Thyroid gland (tissue), 4 donors: ENCODE measurements around the gene SPRN.

Experiments used
- POLR2A ChIP-seq, 2 donors: fragments of 450-650 bp; IDR thresholded peaks; one replicate each; pipeline ENCODE4 v1.6.1; 2017; ENCODE audit warnings: antibody characterized with exemption in 2 of 2, mild to moderate bottlenecking in 2 of 2, moderate library complexity in 1 of 2
- TF ChIP-seq, protein P1 (sequence below), 6 experiments: fragments of 200-600 bp in 3 of 6; fragments of 450-650 bp in 3 of 6; sonication (generic) in 3 of 6; IDR thresholded peaks; one replicate each; pipeline ENCODE4 v1.5.1; 2016 to 2019; ENCODE audit warnings: antibody characterized with exemption in 6 of 6, mild to moderate bottlenecking in 2 of 6, inconsistent platforms in 1 of 6, moderate library complexity in 1 of 6

DNA sequence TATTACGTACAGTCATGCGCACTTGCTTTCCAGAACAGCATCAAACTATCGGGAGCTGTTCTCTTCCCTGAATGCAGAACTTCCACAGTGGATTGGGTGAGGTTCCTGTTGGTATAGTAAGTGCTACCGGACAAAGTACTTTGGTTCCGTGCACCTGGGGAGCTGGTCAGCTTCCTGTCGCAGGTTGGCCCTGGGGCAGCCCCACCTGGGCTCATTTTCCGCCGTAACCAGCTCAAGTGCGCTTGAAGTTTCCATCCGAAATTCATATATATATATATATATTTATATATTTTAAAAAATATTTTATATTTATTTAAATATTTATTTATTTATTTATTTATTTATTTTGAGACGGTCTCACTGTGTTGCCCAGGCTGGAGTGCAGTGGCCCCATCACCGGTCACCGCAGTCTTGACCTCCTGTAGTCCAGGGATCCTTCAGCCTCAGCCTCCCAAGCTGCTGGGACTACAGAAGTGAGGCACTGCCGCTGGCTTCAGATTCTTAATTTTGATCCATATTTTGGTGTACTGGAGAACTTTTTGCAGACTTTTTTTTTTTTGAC, 35.9 kb upstream of the SPRN start:
- TF ChIP-seq, protein P1, sequence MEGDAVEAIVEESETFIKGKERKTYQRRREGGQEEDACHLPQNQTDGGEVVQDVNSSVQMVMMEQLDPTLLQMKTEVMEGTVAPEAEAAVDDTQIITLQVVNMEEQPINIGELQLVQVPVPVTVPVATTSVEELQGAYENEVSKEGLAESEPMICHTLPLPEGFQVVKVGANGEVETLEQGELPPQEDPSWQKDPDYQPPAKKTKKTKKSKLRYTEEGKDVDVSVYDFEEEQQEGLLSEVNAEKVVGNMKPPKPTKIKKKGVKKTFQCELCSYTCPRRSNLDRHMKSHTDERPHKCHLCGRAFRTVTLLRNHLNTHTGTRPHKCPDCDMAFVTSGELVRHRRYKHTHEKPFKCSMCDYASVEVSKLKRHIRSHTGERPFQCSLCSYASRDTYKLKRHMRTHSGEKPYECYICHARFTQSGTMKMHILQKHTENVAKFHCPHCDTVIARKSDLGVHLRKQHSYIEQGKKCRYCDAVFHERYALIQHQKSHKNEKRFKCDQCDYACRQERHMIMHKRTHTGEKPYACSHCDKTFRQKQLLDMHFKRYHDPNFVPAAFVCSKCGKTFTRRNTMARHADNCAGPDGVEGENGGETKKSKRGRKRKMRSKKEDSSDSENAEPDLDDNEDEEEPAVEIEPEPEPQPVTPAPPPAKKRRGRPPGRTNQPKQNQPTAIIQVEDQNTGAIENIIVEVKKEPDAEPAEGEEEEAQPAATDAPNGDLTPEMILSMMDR (IDR thresholded peaks at IDR 0.05), result no peak
- TF ChIP-seq POLR2A (IDR thresholded peaks at IDR 0.05), result no peak
